Suprapubic skin (tissue), 4 donors: Measurements from ENCODE around the gene EYA3. TPM values are rescaled to one million over a fixed set of nuclear protein-coding genes. Genes with fewer than 3 reads are reported as not detected.

Source experiments
- DNase-seq, 2 donors: peaks; one replicate each; pipeline ENCODE4 v3.0.0-alpha.2; 2019; ENCODE audit warnings: low spot score in 2 of 2
- H3K27ac ChIP-seq: fragments of 200-600 bp; sonication (generic); one replicate; pipeline ENCODE4 v1.5.1; 2019
- H3K27me3 ChIP-seq: fragments of 200-600 bp; sonication (generic); one replicate; pipeline ENCODE4 v1.5.1; 2019
- H3K36me3 ChIP-seq: fragments of 200-600 bp; sonication (generic); one replicate; pipeline ENCODE4 v1.5.1; 2019
- H3K4me1 ChIP-seq: fragments of 200-600 bp; sonication (generic); one replicate; pipeline ENCODE4 v1.5.1; 2019
- H3K4me3 ChIP-seq: fragments of 200-600 bp; sonication (generic); one replicate; pipeline ENCODE4 v1.5.1; 2019; ENCODE audit warnings: mild to moderate bottlenecking
- H3K9me3 ChIP-seq: fragments of 200-600 bp; sonication (generic); one replicate; pipeline ENCODE4 v1.5.1; 2019
- CTCF ChIP-seq, 2 donors: fragments of 200-600 bp in 1 of 2; fragments of 450-650 bp in 1 of 2; sonication (generic) in 1 of 2; IDR thresholded peaks; one replicate each; pipeline ENCODE4 v1.5.1; 2016 to 2019; ENCODE audit warnings: antibody characterized with exemption in 2 of 2, mild to moderate bottlenecking in 1 of 2, moderate library complexity in 1 of 2
- EP300 ChIP-seq: sonication (generic); formaldehyde crosslinking; IDR thresholded peaks from one replicate; pipeline ENCODE4 v1.6.1; 2017; ENCODE audit warnings: antibody characterized with exemption
- POLR2A ChIP-seq, 2 donors: fragments of 450-650 bp; IDR thresholded peaks; one replicate each; pipeline ENCODE4 v1.6.1; 2017; ENCODE audit warnings: antibody characterized with exemption in 2 of 2, mild to moderate bottlenecking in 2 of 2, moderate library complexity in 2 of 2
- POLR2AphosphoS5 ChIP-seq, 3 donors: sonication (generic); formaldehyde crosslinking; IDR thresholded peaks; one replicate each; pipeline ENCODE4 v1.6.1; 2017; ENCODE audit warnings: antibody characterized with exemption in 3 of 3
- WGBS: methylation state at CpG from one replicate; pipeline ENCODE4 v1.1.5; 2018; 5-methylcytosine and 5-hydroxymethylcytosine counted together
- total RNA-seq, 4 donors: library from RNA; depleted of rRNA; stranded (reverse); fragments of >200 nt; gene quantifications; one replicate each; pipeline ENCODE4 v1.1.0, GENCODE V29; 2016

The EYA3 gene
- total RNA-seq, 4 donors from 2014 or later, result 15.4 to 20.3 (median 17.2) TPM

- no peaks in the 10 kb centered on the region for H3K4me1 ChIP-seq
- WGBS, result 71% methylated on average over 8 of the region's 8 CpGs
- no peak for DNase-seq
- no peaks in the 10 kb centered on the region for H3K36me3 ChIP-seq
- no peak overlapping the region for H3K4me3 ChIP-seq
- TF ChIP-seq POLR2AphosphoS5 (IDR thresholded peaks at IDR 0.05), result no peak
- TF ChIP-seq CTCF (IDR thresholded peaks at IDR 0.05), result no peak
- TF ChIP-seq EP300, result no peak
- no peak for TF ChIP-seq POLR2A (IDR thresholded peaks at IDR 0.05)
- no peaks in the 10 kb centered on the region for H3K9me3 ChIP-seq
- no peak overlapping the region for H3K27ac ChIP-seq
- no peaks in the 10 kb centered on the region for H3K27me3 ChIP-seq
Observed at GRCh38 chr1:28078680-28079626, 9.5 kb downstream of the EYA3 start.

GRCh38 chr1:28078262-28078661 is 10.1 kb downstream of the EYA3 start:
- Histone ChIP-seq H3K9me3 (no peaks in the 10 kb centered on the region), H3K4me3 (no peak overlapping the region), H3K36me3 (no peaks in the 10 kb centered on the region), H3K27ac (no peak overlapping the region), H3K4me1 (no peaks in the 10 kb centered on the region), H3K27me3 (no peaks in the 10 kb centered on the region)
- DNase-seq, result no peak
- 86% methylated on average over 4 of the region's 4 CpGs for WGBS
- TF ChIP-seq POLR2A (IDR thresholded peaks at IDR 0.05) (no peak), EP300 (no peak), POLR2AphosphoS5 (IDR thresholded peaks at IDR 0.05) (no peak), CTCF (IDR thresholded peaks at IDR 0.05) (no peak)

GRCh38 chr1:28074892-28075511 is 13.4 kb downstream of the EYA3 start:
- 94% methylated on average over 1 of the region's 1 CpG for WGBS
- TF ChIP-seq EP300 (no peak), CTCF (IDR thresholded peaks at IDR 0.05) (no peak), POLR2A (IDR thresholded peaks at IDR 0.05) (no peak), POLR2AphosphoS5 (IDR thresholded peaks at IDR 0.05) (no peak)
- Histone ChIP-seq H3K4me3 (no peak overlapping the region), H3K36me3 (no peaks in the 10 kb centered on the region), H3K4me1 (no peaks in the 10 kb centered on the region), H3K9me3 (no peaks in the 10 kb centered on the region), H3K27me3 (no peaks in the 10 kb centered on the region), H3K27ac (no peak overlapping the region)
- DNase-seq, result no peak

GRCh38 chr1:28073867-28074266 is 14.5 kb downstream of the EYA3 start:
- Histone ChIP-seq H3K9me3 (no peaks in the 10 kb centered on the region), H3K36me3 (no peaks in the 10 kb centered on the region), H3K4me1 (no peaks in the 10 kb centered on the region), H3K27me3 (no peaks in the 10 kb centered on the region), H3K4me3 (no peak overlapping the region), H3K27ac (no peak overlapping the region)
- no peak for DNase-seq
- WGBS, result 75% methylated on average over 1 of the region's 1 CpG
- TF ChIP-seq EP300 (no peak), CTCF (IDR thresholded peaks at IDR 0.05) (no peak), POLR2AphosphoS5 (IDR thresholded peaks at IDR 0.05) (no peak), POLR2A (IDR thresholded peaks at IDR 0.05) (no peak)

- H3K27me3 ChIP-seq, result no peaks in the 10 kb centered on the region
Observed at GRCh38 chr1:28071813-28072212, 16.6 kb downstream of the EYA3 start.

More at GRCh38 chr1:28071813-28072212, 16.6 kb downstream of the EYA3 start:
- no peak for DNase-seq
- Histone ChIP-seq H3K4me1 (no peaks in the 10 kb centered on the region), H3K36me3 (no peaks in the 10 kb centered on the region), H3K4me3 (no peak overlapping the region), H3K9me3 (no peaks in the 10 kb centered on the region), H3K27ac (no peak overlapping the region)
- no peak for TF ChIP-seq EP300
- no peak for TF ChIP-seq CTCF (IDR thresholded peaks at IDR 0.05)
- no peak for TF ChIP-seq POLR2A (IDR thresholded peaks at IDR 0.05)
- no peak for TF ChIP-seq POLR2AphosphoS5 (IDR thresholded peaks at IDR 0.05)
